Cardiac fibroblast (primary cell): Measurements from ENCODE around the gene ARNT2.
A peak's percentile ranks its signal among the peaks of the same experiment; 100 is the strongest.

ENCODE experiments used
- DNase-seq, 2 donors: peaks; one replicate each; pipeline versions ENCODE4 v3.0.0 to v3.0.0-alpha.2; 2010; ENCODE audit warnings: low read depth in 2 of 2
- H3K4me3 ChIP-seq, 2 donors: replicated peaks in 1 of 2; 1 replicate in 1 of 2; 2 replicates in 1 of 2; pipeline ENCODE4 v1.5.1; 2011; ENCODE audit warnings: low read depth in 2 of 2, low read length in 2 of 2, mild to moderate bottlenecking in 2 of 2, moderate library complexity in 1 of 2
- TF ChIP-seq, protein P1 (sequence below): IDR thresholded peaks from one replicate; pipeline ENCODE4 v1.5.1; 2011; ENCODE audit warnings: low read depth, mild to moderate bottlenecking, low read length, inconsistent platforms

ARNT2 gene

DNA sequence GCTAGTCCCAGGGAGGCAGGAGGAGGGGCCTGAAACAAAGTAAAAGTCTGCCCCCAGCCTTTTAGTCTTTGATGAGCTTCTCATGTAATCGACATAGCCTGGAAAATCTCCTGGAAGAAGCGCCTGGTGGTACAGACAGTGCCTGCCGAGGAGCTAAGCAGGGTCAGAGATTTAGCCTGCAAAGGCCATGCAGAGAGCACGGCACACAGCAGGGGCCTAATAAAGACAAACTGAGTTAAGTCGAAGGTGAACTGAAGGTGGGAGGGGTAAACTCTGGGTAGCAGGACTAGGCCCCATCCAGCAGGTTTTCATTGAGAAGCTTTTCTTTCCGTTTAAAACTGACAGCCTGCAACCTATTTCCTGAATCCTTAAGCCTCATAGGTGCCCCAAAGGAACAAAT is 175.4 kb downstream of the ARNT2 start:
- H3K4me3 ChIP-seq, result no peak overlapping the region
- no peak for DNase-seq
- TF ChIP-seq, protein P1, sequence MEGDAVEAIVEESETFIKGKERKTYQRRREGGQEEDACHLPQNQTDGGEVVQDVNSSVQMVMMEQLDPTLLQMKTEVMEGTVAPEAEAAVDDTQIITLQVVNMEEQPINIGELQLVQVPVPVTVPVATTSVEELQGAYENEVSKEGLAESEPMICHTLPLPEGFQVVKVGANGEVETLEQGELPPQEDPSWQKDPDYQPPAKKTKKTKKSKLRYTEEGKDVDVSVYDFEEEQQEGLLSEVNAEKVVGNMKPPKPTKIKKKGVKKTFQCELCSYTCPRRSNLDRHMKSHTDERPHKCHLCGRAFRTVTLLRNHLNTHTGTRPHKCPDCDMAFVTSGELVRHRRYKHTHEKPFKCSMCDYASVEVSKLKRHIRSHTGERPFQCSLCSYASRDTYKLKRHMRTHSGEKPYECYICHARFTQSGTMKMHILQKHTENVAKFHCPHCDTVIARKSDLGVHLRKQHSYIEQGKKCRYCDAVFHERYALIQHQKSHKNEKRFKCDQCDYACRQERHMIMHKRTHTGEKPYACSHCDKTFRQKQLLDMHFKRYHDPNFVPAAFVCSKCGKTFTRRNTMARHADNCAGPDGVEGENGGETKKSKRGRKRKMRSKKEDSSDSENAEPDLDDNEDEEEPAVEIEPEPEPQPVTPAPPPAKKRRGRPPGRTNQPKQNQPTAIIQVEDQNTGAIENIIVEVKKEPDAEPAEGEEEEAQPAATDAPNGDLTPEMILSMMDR, result no peak

DNA sequence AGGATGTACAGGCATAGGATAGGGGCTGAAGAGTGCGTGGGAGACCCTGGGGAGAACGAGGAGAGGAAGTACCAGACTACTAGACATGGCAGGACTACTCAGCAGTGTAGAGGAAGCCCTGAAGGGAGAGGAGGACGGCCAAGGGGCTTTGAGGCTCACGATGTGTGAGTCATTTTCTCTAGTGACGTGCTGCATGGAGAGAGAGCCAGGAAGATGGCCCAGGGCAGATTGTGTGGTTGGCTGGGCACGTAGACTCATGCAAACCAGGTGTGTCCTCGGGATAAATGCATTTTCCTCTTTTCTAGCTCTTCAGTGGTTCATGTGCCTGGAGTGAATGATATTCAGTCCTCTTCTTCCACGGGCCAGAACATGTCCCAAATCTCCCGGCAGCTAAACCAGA is 175.9 kb downstream of the ARNT2 start:
- TF ChIP-seq, protein P1, result no peak
- DNase-seq, result peak; percentile 69 to 81
- no peak overlapping the region for H3K4me3 ChIP-seq

DNA sequence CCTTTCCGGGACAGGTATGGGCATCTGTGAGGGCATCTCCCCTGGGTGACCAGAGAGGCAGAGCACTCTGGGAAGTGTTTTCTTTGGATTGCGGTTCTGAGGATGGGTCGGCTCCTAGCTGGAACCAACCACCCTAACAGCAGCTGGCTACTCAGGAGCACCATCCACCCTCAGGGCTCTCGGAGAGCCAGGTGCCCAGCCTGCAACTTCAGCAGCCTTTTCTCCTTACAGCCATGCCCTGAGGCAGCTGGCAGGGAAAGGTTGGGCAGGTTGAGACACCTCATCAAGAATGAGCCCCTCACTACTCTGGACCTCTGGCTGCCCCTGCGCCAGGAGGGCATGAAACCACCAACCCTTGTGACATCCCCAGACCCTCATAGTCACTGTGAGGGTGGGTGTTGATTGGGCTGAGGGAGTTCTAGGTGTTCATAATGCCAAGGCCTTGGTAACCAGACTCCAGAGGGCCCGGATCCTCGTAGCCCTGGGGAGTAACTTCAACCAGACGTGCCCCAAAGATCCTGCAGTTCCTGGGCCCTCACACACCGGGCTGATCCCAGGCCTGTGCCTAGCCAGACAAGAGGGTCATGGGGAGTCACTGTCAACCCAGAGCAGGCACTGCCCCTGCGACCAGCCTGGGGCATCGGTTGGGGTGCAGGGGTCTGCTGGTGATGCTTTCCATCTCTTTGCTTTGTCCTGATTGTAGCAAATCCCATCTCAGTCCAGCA is 176.5 kb downstream of the ARNT2 start:
- H3K4me3 ChIP-seq, result no peak overlapping the region
- no peak for DNase-seq
- TF ChIP-seq, protein P1, result no peak

DNA sequence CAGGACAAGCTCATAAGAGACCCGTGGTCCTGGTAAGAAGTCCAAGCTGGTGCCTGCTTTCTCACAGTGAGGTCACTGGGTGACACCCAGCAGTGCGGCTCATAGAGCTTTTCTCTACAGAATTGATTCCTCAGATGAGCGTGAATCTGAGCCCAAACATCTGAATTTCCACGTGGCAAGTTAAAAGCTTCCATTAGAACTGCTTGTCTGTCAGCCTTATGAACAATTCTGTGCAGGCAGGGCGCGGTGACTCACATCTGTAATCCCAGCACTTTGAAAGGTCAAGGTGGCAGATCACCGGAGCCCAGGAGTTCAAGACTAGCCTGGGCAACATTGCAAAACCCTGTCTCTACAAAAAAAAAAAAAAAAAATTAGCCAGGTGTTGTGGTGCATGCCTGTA is 177.8 kb downstream of the ARNT2 start:
- peak in 1 of 2 donors; percentile 9 for DNase-seq
- H3K4me3 ChIP-seq, result no peak overlapping the region
- TF ChIP-seq, protein P1, result no peak

DNA sequence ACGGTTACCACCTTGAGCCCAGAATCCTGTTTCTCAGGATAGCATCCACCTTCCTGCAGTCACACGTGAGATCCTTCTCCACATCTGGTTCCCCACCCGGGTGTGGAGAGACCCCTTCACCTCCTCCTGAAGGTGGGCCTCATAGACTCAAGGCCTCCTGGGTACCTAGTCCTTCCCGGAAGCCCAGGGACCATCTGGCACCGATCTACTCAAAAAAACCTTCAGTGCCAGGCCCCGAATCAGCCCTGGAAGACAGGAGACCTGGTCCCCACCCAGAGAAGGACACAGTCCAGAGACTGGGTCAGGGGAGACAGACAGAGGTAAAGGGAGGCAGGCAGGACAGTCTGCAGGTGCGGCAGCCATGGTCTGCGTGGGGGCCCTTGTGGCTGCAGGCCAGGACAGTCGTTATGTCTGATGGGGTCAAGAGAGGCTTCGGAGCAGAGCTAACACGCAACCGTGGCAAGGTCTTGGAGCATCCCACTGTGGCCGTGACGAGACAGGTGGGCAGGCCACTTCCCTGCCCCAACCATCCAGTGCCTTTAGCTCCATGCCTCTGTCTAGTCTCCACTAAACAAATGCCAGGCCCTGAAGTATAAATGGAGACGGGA is 178.7 kb downstream of the ARNT2 start:
- no peak overlapping the region for H3K4me3 ChIP-seq
- TF ChIP-seq, protein P1, result no peak
- no peak for DNase-seq

DNA sequence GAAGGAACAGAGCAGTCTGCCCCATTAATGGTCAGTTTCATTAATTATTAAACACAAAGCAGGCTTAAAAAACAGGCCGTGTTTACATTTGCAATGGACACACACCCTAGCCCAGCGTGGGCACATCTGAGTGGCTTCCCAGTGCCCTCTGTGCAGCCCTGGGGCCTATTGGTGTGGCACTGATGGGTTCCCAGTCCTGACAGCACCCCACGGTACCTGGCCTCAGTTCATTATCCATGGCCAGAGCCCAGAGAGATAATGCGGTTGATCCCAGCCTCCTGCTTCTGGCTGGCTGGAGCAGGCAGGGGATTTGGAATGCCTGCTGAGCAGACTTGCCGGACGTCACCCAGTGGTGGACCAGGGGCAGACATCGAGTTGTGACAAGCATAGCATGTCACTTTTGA is 180.4 kb downstream of the ARNT2 start:
- H3K4me3 ChIP-seq, result no peak overlapping the region
- TF ChIP-seq, protein P1, result no peak
- DNase-seq, result no peak
